Right lobe of liver (tissue), 6 donors: ENCODE measurements around the gene RALY. TPM values are rescaled to one million over a fixed set of nuclear protein-coding genes. Genes with fewer than 3 reads are reported as not detected.

ENCODE experiments used
- ATAC-seq, 4 donors: fragments of 200-7000 bp; cut with Tn5 transposase; one replicate each; pipeline ENCODE4 v1.9.1; 2020; ENCODE audit warnings: mild to moderate bottlenecking in 4 of 4, moderate library complexity in 4 of 4
- DNase-seq, 3 donors: peaks; one replicate each; pipeline ENCODE4 v3.0.0-alpha.2; 2020
- H3K27ac ChIP-seq, 3 donors: fragments of 200-600 bp; one replicate each; pipeline ENCODE4 v1.8.0; 2022
- H3K27me3 ChIP-seq, 2 donors: fragments of 200-600 bp; one replicate each; pipeline ENCODE4 v1.8.0; 2022
- H3K36me3 ChIP-seq, 4 donors: fragments of 200-600 bp; sonication (generic) in 1 of 4; one replicate each; pipeline versions ENCODE4 v1.5.1 to v1.8.0; 2017 to 2022; ENCODE audit warnings: control low read depth in 1 of 4
- H3K4me1 ChIP-seq, 4 donors: fragments of 200-600 bp; sonication (generic) in 1 of 4; one replicate each; pipeline versions ENCODE4 v1.5.1 to v1.8.0; 2017 to 2022; ENCODE audit warnings: control low read depth in 1 of 4
- H3K4me3 ChIP-seq, 3 donors: fragments of 200-600 bp; one replicate each; pipeline ENCODE4 v1.8.0; 2022
- H3K9me3 ChIP-seq, 4 donors: fragments of 200-600 bp; sonication (generic) in 1 of 4; one replicate each; pipeline versions ENCODE4 v1.5.1 to v1.8.0; 2017 to 2022; ENCODE audit warnings: control low read depth in 1 of 4
- POLR2A ChIP-seq: fragments of 450-650 bp; IDR thresholded peaks from one replicate; pipeline ENCODE4 v1.6.1; 2017; ENCODE audit warnings: antibody characterized with exemption, mild to moderate bottlenecking
- WGBS: methylation state at CpG from one replicate; pipeline ENCODE4 v1.1.6; 2018; ENCODE audit warnings: low coverage, low lambda C conversion rate; ENCODE audit not compliant: insufficient coverage; ENCODE audit errors: missing lambda C conversion rate; 5-methylcytosine and 5-hydroxymethylcytosine counted together
- intact Hi-C, 2 donors: fragments of 100-400 bp; cut with DNase I; formaldehyde crosslinking; loops; one replicate each; pipeline versions ENCODE4 v1.11.2 to v1.14.1; 2022
- total RNA-seq, 6 experiments: library from RNA; depleted of rRNA in 2 of 6; stranded (reverse); fragments of >200 nt in 2 of 6; fragmentation: NEBNext Ultra II Directional in 3 of 6; extraction: Animal tissue kit (Norgen Biotek cat#: 25700) in 3 of 6; gene quantifications; one replicate each; pipeline versions ENCODE4 v1.1.0 to v1.2.4, GENCODE V29; 2016 to 2023
- TF ChIP-seq, protein P1 (sequence below), 4 donors: fragments of 200-600 bp in 3 of 4; fragments of 450-650 bp in 1 of 4; IDR thresholded peaks; one replicate each; pipeline versions ENCODE4 v1.5.1 to v1.8.0; 2016 to 2022; ENCODE audit warnings: antibody characterized with exemption in 4 of 4, mild to moderate bottlenecking in 2 of 4
- donor health status: DM: no; HTN: yes; CAD: no.
- donor health status: DM: no; HTN: no; CAD: no.
- donor health status: DM: no; HTN: no; CAD: no.
- donor health status: DM: no; HTN: yes; CAD: no.
- donor health status: DM: no; HTN: yes; CAD: no.

The RALY gene
- total RNA-seq, 6 experiments from 2014 or later = 24.8 to 42.1 (median 33.4) TPM

DNA sequence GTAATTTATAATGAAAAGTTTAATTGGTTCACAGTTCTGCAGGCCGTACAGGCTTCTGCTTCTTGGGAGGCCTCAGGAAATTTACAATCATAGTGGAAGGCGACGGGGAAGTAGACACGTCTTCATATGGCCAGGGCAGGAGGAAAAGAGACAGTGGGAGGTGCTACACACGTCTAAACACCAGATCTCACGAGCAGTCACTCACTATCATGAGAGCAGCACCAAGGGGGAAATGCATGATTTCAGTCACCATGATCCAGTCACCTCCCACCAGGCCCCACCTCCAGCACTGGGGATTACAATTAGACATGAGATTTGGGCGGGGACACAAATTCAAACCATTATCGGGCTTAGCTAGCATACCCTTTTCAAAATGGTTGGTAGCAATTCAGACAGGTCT lies 77.1 kb downstream of the RALY start:
- H3K4me1 ChIP-seq = peaks cover 0 to 10% (median 2%) of the 10 kb centered on the region in 4 donors
- ATAC-seq (no peak), DNase-seq (no peak)
- TF ChIP-seq POLR2A = no peak
- TF ChIP-seq, protein P1, sequence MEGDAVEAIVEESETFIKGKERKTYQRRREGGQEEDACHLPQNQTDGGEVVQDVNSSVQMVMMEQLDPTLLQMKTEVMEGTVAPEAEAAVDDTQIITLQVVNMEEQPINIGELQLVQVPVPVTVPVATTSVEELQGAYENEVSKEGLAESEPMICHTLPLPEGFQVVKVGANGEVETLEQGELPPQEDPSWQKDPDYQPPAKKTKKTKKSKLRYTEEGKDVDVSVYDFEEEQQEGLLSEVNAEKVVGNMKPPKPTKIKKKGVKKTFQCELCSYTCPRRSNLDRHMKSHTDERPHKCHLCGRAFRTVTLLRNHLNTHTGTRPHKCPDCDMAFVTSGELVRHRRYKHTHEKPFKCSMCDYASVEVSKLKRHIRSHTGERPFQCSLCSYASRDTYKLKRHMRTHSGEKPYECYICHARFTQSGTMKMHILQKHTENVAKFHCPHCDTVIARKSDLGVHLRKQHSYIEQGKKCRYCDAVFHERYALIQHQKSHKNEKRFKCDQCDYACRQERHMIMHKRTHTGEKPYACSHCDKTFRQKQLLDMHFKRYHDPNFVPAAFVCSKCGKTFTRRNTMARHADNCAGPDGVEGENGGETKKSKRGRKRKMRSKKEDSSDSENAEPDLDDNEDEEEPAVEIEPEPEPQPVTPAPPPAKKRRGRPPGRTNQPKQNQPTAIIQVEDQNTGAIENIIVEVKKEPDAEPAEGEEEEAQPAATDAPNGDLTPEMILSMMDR (IDR thresholded peaks at IDR 0.05) = no peak
- peaks cover 0 to 17% (median 4%) of the 10 kb centered on the region in 4 donors for H3K36me3 ChIP-seq
- no peaks in the 10 kb centered on the region for H3K9me3 ChIP-seq
- H3K27ac ChIP-seq = no peak overlapping the region
- no peaks in the 10 kb centered on the region for H3K27me3 ChIP-seq
- whole genome bisulfite sequencing = 73% methylated on average over 7 of the region's 8 CpGs
- no peak overlapping the region for H3K4me3 ChIP-seq
- intact Hi-C loops = loop anchor here in 1 of 2 donors (10.0 kb wide), 2 partner anchors 54 to 156 kb away; no protein-coding TSS in a partner anchor

DNA sequence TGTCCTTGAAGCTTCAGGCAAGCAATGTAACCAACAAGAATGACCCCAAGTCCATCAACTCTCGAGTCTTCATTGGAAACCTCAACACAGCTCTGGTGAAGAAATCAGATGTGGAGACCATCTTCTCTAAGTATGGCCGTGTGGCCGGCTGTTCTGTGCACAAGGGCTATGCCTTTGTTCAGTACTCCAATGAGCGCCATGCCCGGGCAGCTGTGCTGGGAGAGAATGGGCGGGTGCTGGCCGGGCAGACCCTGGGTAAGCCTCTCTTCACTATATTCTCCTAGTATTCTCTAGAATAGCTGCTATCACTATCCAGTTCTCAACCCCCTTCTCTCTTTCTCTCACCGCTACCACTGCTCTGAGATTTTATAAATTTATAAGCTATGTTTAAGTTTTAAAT lies 78.4 kb downstream of the RALY start:
- no peak for DNase-seq
- Histone ChIP-seq H3K27ac (no peak overlapping the region), H3K4me1 (peaks cover 0 to 10% (median 2%) of the 10 kb centered on the region in 4 donors), H3K36me3 (peaks cover 0 to 29% (median 4%) of the 10 kb centered on the region in 4 donors), H3K9me3 (no peaks in the 10 kb centered on the region), H3K4me3 (no peak overlapping the region), H3K27me3 (no peaks in the 10 kb centered on the region)
- ATAC-seq = no peak
- 93% methylated on average over 6 of the region's 8 CpGs for WGBS
- intact Hi-C loops = loop anchor here in 1 of 2 donors (10.0 kb wide), 2 partner anchors 53 to 157 kb away; no protein-coding TSS in a partner anchor
- no peak for TF ChIP-seq POLR2A
- TF ChIP-seq, protein P1 (IDR thresholded peaks at IDR 0.05) = no peak

DNA sequence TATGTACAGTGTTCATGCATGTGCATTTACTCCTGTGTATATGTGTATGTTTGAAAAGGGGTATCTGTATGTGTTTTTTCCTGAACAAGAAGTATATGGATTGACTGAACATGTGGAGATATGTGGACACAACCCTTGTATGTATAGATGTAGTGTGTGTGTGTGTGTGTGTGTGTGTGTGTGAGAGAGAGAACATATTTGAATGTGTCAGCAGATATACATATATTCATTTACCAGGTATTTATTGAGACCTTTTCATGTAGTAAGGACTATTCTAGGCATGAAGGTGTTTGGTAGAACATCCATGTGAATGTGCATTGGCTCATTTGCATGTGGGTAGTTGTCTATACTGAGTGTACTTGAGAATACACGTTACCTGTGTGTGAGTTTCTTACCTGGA lies 79.1 kb downstream of the RALY start:
- ATAC-seq (no peak), DNase-seq (no peak)
- no CpG with 5 or more reads among the region's 1 CpG for WGBS
- intact Hi-C loops = loop anchor here in 1 of 2 donors (10.0 kb wide), 2 partner anchors 52 to 158 kb away; no protein-coding TSS in a partner anchor
- Histone ChIP-seq H3K9me3 (no peaks in the 10 kb centered on the region), H3K36me3 (peaks cover 0 to 36% (median 4%) of the 10 kb centered on the region in 4 donors), H3K27ac (no peak overlapping the region), H3K4me1 (peaks cover 0 to 10% (median 2%) of the 10 kb centered on the region in 4 donors), H3K27me3 (no peaks in the 10 kb centered on the region), H3K4me3 (no peak overlapping the region)
- TF ChIP-seq POLR2A = no peak
- TF ChIP-seq, protein P1 (IDR thresholded peaks at IDR 0.05) = no peak

DNA sequence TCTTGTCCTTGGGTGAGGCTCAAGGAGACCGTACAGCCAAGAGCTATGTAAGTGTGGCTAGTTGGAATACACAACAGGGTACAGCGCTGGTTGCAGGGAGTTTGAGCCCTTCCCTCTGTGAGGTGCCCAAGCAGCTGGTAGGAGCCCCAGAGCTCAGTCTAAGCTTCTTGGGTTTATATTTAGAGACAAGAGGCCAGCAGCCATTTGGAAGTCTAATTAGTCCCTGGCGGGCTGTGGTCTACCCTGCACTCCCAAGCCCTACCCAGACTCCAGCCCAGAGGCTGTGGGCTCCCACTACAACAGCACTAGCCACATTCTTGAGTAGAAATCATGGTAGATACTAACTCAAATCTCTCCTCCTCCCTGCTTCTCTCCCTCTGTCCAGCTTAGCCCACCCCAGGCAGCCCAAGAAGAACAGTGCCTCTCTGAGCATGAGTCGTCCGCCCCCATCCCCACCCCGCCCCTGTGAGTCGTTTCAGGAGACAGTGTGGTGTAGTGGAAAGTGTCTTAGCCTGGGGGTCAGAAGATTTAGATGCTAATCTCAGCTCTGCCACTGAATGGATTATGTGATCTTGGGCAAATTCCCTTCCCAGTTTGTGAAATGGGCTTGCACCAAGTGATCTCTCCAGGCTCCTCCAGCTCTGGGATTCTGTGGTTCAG lies 80.5 kb downstream of the RALY start:
- H3K9me3 ChIP-seq = no peaks in the 10 kb centered on the region
- peaks cover 0 to 5% (median 2%) of the 10 kb centered on the region in 4 donors for H3K4me1 ChIP-seq
- WGBS = 80% methylated on average over 4 of the region's 7 CpGs
- DNase-seq (no peak), ATAC-seq (no peak)
- TF ChIP-seq, protein P1 (IDR thresholded peaks at IDR 0.05) = no peak
- TF ChIP-seq POLR2A = no peak
- peaks cover 0 to 39% (median 4%) of the 10 kb centered on the region in 4 donors for H3K36me3 ChIP-seq
- intact Hi-C loops = loop anchor here in 1 of 2 donors (10.0 kb wide), 2 partner anchors 51 to 159 kb away; no protein-coding TSS in a partner anchor
- no peak overlapping the region for H3K4me3 ChIP-seq
- no peaks in the 10 kb centered on the region for H3K27me3 ChIP-seq
- H3K27ac ChIP-seq = no peak overlapping the region
